ENCODE measurements around the gene USP12. TPM values are rescaled to one million over a fixed set of nuclear protein-coding genes. Genes with fewer than 3 reads are reported as not detected.

The USP12 gene
- total RNA-seq, 1 donor from 2014 or later: 17.2 TPM

DNA sequence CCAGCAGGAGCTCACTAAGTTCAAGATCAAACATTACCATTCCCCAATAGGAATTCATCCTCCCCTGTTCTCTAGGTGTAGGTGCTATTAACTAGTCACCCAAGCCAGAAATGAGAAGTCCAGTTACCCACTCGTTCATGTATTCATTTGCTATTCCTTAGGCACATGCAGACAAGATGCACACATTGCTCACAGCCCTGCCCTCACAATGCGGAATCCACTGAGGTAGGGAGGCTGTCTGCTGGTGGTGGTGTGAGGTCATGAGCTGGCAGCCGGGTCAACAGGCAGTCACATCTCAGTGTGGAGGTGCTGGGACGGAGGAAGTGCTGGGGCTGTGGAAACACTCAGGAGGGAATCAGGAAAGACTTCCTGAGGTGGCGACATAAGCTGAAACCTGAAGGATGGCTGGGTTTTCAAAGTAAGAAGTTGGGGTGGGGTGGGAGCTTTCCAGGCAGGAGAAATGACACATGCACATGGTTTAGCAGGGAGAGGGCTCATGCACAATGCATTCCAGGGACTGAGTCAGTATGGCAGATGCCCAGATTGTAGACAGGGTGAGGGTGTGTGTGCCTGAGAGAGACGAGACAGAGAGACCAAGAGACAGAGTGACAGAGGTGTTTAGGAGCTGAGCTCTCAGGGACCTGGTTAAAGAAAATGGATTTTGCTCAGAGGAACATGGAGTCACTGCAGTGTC is 117.6 kb downstream of the USP12 start:
- intact Hi-C loops (cut with DNase I): no loop called here
- DNase-seq (no peak), ATAC-seq (ENCODE audit: poor library complexity) (no peak)

- DNase-seq (no peak), ATAC-seq (ENCODE audit: poor library complexity) (no peak)
- intact Hi-C loops (cut with DNase I): no loop called here
Measured at GRCh38 chr13:27053210-27053884, 118.3 kb downstream of the USP12 start.

GRCh38 chr13:27052551-27053208 is 118.9 kb downstream of the USP12 start:
- ATAC-seq (ENCODE audit: poor library complexity): no peak
- no peak for DNase-seq
- intact Hi-C loops (cut with DNase I): no loop called here

- intact Hi-C loops (cut with DNase I): no loop called here
- DNase-seq (no peak), ATAC-seq (ENCODE audit: poor library complexity) (no peak)
Measured at GRCh38 chr13:27047081-27047480, 124.5 kb downstream of the USP12 start.

DNA sequence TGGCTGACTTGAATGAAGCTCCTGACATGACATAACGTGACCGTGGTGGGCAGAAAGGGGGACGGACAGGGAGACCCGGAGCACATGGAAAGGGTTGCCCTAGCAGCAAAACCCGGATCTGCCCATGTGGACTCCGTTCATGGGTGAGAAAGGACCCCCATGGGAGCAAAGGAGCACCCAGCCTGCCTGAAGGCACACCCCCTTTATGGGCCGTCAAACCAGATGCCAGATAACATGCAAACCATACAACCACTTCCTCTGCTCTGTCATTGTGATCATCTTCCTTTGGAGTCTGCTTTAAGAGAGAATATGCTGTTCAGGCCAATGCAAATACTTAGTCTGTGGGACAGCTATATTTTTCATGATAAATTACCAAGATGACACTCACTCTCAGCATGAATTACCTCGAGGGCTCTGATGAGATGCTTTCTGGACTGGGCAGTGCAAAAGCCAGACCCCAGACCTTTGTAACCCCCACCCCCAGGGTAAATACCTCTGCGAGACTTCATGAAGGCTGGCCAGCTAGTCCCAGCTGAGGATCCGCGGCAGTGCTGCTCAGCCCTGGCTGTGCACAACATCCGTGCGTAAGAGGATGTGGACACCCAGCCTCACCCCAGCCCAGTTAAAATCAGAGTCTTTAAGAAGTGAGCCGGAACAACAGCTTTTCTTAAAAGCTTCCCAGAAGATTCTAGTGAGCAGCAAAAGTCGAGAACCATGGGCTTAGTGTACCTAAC is 126.6 kb downstream of the USP12 start:
- no peak for ATAC-seq (ENCODE audit: poor library complexity)

GRCh38 chr13:27043013-27043412 is 128.6 kb downstream of the USP12 start:
- ATAC-seq (ENCODE audit: poor library complexity) (peak; percentile 43), DNase-seq (no peak)
- intact Hi-C loops (cut with DNase I): no loop called here

More for the DNA sequence above, 126.6 kb downstream of the USP12 start:
- intact Hi-C loops (cut with DNase I): no loop called here
- DNase-seq: no peak

- ATAC-seq (ENCODE audit: poor library complexity) (no peak), DNase-seq (no peak)
- intact Hi-C loops (cut with DNase I): no loop called here
Measured at GRCh38 chr13:27041341-27041740, 130.3 kb downstream of the USP12 start.

GRCh38 chr13:27040826-27041108 is 130.8 kb downstream of the USP12 start:
- DNase-seq: no peak
- intact Hi-C loops (cut with DNase I): no loop called here
- ATAC-seq (ENCODE audit: poor library complexity): no peak

GRCh38 chr13:27039171-27039701 is 132.4 kb downstream of the USP12 start:
- ATAC-seq (ENCODE audit: poor library complexity): no peak
- intact Hi-C loops (cut with DNase I): no loop called here
- no peak for DNase-seq

DNA sequence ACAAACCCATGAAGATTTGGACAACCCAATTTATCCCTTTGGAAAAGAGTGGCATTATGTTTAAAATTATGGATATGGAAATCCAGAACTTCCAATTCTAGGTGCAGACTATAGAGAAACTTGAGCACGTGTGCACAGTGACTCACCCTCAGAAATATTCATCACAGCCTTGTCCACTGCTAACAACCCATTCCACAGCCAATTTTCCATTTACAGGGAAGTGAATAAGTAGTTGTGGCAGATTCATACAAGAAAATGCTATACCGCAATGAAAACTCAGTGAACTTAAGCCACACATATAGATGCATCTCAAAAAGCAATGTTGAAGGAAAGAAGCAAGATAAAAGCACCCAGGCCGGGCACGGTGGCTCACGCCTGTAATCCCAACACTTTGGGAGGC is 133.3 kb downstream of the USP12 start:
- intact Hi-C loops (cut with DNase I): no loop called here
- ATAC-seq (ENCODE audit: poor library complexity) (no peak), DNase-seq (no peak)

GRCh38 chr13:27037571-27037970 is 134.0 kb downstream of the USP12 start:
- ATAC-seq (ENCODE audit: poor library complexity) (no peak), DNase-seq (no peak)
- intact Hi-C loops (cut with DNase I): no loop called here

GRCh38 chr13:27037171-27037570 is 134.4 kb downstream of the USP12 start:
- intact Hi-C loops (cut with DNase I): no loop called here
- ATAC-seq (ENCODE audit: poor library complexity): no peak
- DNase-seq: no peak

DNA sequence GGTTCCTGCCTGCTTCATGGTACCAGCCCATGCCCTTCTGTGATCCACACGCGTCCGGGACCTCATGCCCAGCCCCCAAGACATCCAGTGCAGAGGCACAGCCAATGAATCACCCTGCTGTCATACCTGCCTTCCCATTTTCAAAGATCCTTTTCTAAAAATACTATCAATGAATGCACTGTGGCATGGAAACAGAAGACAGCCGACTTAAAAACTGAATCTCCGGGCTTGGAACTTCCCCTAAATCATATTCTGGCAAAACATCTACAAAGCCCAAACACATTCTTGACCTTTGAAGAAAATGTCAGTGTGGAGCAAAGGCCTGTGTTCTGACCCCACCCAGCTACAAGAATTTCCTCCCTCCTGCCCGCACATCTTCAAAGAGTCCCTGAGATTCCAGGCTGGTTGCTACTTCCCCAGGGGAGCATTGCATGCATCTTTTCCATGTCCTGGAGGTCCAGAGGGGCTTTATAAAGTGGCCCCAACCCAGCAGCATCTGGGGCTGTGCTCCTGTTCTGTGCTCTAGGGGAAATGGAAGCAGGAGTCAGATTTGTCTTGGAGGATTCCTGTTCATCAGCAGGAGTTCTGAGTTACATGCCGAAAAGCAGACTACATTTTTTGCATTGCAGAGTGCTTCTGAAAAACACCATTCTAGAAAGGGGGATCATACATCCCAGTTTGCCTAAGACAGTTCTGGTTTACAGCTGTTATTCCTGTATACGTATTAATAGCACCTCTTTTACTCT is 135.2 kb downstream of the USP12 start:
- intact Hi-C loops (cut with DNase I): no loop called here
- ATAC-seq (ENCODE audit: poor library complexity) (no peak), DNase-seq (no peak)

- DNase-seq (no peak), ATAC-seq (ENCODE audit: poor library complexity) (no peak)
- intact Hi-C loops (cut with DNase I): no loop called here
Measured at GRCh38 chr13:27035892-27036235, 135.7 kb downstream of the USP12 start.

GRCh38 chr13:27034678-27035111 is 136.9 kb downstream of the USP12 start:
- ATAC-seq (ENCODE audit: poor library complexity): peak; percentile 67
- intact Hi-C loops (cut with DNase I): no loop called here
- DNase-seq: no peak

GRCh38 chr13:27028683-27029480 is 142.7 kb downstream of the USP12 start:
- intact Hi-C loops (cut with DNase I): no loop called here
- ATAC-seq (ENCODE audit: poor library complexity) (no peak), DNase-seq (no peak)

DNA sequence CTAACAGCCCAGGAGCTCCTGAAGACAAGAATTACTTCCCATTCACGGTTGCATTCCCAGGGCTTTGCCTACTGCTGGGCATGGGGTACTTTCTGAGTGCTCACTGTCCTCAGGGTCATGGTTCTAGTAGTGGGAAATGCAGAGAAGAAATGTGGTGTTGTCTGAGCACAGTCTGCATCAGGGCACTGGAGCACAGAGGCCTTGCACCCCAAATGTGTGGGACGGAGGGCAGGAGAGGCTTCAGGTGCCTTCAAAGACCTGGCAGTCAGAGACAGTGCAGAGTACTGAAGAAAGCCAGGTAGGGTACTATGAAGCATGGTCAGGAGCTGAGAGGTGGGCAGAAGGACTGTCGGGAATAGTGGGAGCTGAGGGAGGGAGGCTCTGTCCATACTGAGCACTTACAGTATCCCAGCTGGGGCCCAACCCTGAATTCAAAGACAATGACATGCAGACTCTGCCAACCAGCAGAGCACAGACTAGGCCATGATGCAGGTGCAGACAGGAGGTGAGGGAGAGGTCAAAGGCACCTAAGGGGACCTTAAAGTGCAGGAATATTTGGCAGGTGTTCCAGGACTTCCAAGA is 144.4 kb downstream of the USP12 start:
- intact Hi-C loops (cut with DNase I): no loop called here
- no peak for ATAC-seq (ENCODE audit: poor library complexity)
- no peak for DNase-seq

DNA sequence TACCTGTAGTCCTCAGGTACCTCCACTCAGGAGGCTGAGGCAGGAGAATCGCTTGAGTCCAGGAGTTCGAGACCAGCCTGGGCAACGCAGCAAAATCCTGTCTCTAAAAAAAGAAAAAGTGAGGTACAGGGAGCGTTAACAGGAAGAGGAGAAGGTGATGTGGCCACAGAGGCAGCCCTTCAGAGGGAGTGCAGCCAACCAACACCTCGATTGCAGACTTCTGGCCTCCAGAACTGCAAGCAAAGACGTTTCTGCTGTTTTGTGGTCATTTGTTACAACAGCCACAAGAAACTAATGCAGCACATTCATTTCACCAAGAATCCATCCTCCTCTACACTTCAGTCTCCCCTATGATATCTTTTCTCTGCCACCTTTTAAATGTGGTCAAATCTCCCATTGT is 145.2 kb downstream of the USP12 start:
- intact Hi-C loops (cut with DNase I): no loop called here
- ATAC-seq (ENCODE audit: poor library complexity): no peak

More for the DNA sequence above, 145.2 kb downstream of the USP12 start:
- no peak for DNase-seq

All from Right ventricle myocardium superior (tissue), 1 donor.